Karpas-422 (cell line): ENCODE measurements around the gene CLSTN1. TPM values are rescaled to one million over a fixed set of nuclear protein-coding genes. Genes with fewer than 3 reads are reported as not detected.

Source experiments
- DNase-seq: peaks from one replicate; pipeline ENCODE4 v3.0.0-alpha.2; 2015
- H2AFZ ChIP-seq: fragments of 200-600 bp; sonication (generic); 2 replicates; pipeline ENCODE4 v1.6.1; 2014; ENCODE audit warnings: antibody characterized with exemption, low read length, mixed read lengths
- H3K27ac ChIP-seq: fragments of 200-600 bp; sonication (generic); 2 replicates; pipeline ENCODE4 v1.5.1; 2014; ENCODE audit warnings: mild to moderate bottlenecking, low read length, moderate library complexity
- H3K27me3 ChIP-seq: fragments of 200-600 bp; sonication (generic); 2 replicates; pipeline ENCODE4 v1.6.1; 2014; ENCODE audit warnings: low read length, mixed read lengths
- H3K36me3 ChIP-seq: fragments of 200-600 bp; sonication (generic); 2 replicates; pipeline ENCODE4 v1.6.1; 2014; ENCODE audit warnings: low read length, mixed read lengths; ENCODE audit not compliant: insufficient read depth
- H3K4me1 ChIP-seq: fragments of 200-600 bp; sonication (generic); 2 replicates; pipeline ENCODE4 v1.6.1; 2014; ENCODE audit warnings: mild to moderate bottlenecking, low read length, mixed read lengths
- H3K4me2 ChIP-seq: fragments of 200-600 bp; sonication (generic); 2 replicates; pipeline ENCODE4 v1.6.1; 2014; ENCODE audit warnings: low read length, low read depth, mild to moderate bottlenecking; ENCODE audit not compliant: poor library complexity, severe bottlenecking
- H3K4me3 ChIP-seq: fragments of 200-600 bp; sonication (generic); 2 replicates; pipeline ENCODE4 v1.5.1; 2014; ENCODE audit warnings: mild to moderate bottlenecking, antibody characterized with exemption, low read length, mixed read lengths
- H3K79me2 ChIP-seq: fragments of 200-600 bp; sonication (generic); 2 replicates; pipeline ENCODE4 v1.6.1; 2014; ENCODE audit warnings: mild to moderate bottlenecking, low read length, mixed read lengths
- H3K9ac ChIP-seq: fragments of 200-600 bp; sonication (generic); 2 replicates; pipeline ENCODE4 v1.6.0; 2014; ENCODE audit warnings: low read length
- H3K9me2 ChIP-seq: fragments of 200-600 bp; sonication (generic), shearing (Covaris generic); replicated peaks from 2 replicates; pipeline ENCODE4 v1.6.0; 2014; ENCODE audit warnings: mild to moderate bottlenecking, low read length, moderate library complexity; ENCODE audit not compliant: insufficient read depth
- H3K9me3 ChIP-seq: fragments of 300-700, 200-600 bp; sonication (generic); 2 replicates; pipeline ENCODE4 v1.6.1; 2014; ENCODE audit warnings: low read length, mixed read lengths
- H4K20me1 ChIP-seq: fragments of 200-600 bp; sonication (generic); 2 replicates; pipeline ENCODE4 v1.6.1; 2014; ENCODE audit warnings: mild to moderate bottlenecking, antibody characterized with exemption, low read length, low read depth; ENCODE audit not compliant: insufficient read depth
- total RNA-seq: library from RNA; depleted of rRNA; stranded (reverse); fragments of >200 nt; shearing (Covaris generic); gene quantifications from 2 replicates; pipeline ENCODE4 v1.2.3, GENCODE V29; 2014; ENCODE audit warnings: low replicate concordance

The CLSTN1 gene
- total RNA-seq, 1 experiment from 2014 or later = 52.0 TPM

- Histone ChIP-seq H3K9ac (no peak overlapping the region), H3K4me3 (no peak overlapping the region), H3K4me1 (peaks cover 28% of the 10 kb centered on the region), H4K20me1 (no peaks in the 10 kb centered on the region), H3K27ac (no peak overlapping the region), H3K9me2 (no peaks in the 10 kb centered on the region), H3K79me2 (no peaks in the 10 kb centered on the region), H3K27me3 (no peaks in the 10 kb centered on the region), H3K9me3 (peaks cover 8% of the 10 kb centered on the region), H2AFZ (no peak overlapping the region), H3K36me3 (0 out of 2 replicates have a peak, but pooled peaks cover 5% of the 10 kb centered on the region), H3K4me2 (no peak overlapping the region)
- DNase-seq = no peak
Observed at GRCh38 chr1:9855186-9855585, 31.4 kb upstream of the CLSTN1 start.

GRCh38 chr1:9853249-9853595, 29.5 kb upstream of the CLSTN1 start:
- no peaks in the 10 kb centered on the region for H3K27me3 ChIP-seq
- no peak for DNase-seq
- H3K4me3 ChIP-seq = no peak overlapping the region
- H3K36me3 ChIP-seq = 0 out of 2 replicates have a peak, but pooled peaks cover 5% of the 10 kb centered on the region
- H3K79me2 ChIP-seq = no peaks in the 10 kb centered on the region
- H3K9me3 ChIP-seq = peaks cover 8% of the 10 kb centered on the region
- no peak overlapping the region for H2AFZ ChIP-seq
- H3K4me2 ChIP-seq = no peak overlapping the region
- no peak overlapping the region for H3K9ac ChIP-seq
- H3K9me2 ChIP-seq = no peaks in the 10 kb centered on the region
- peaks cover 37% of the 10 kb centered on the region for H3K4me1 ChIP-seq
- H4K20me1 ChIP-seq = no peaks in the 10 kb centered on the region
- no peak overlapping the region for H3K27ac ChIP-seq

- DNase-seq = no peak
- peaks cover 43% of the 10 kb centered on the region for H3K4me1 ChIP-seq
- no peak overlapping the region for H2AFZ ChIP-seq
- H3K9me3 ChIP-seq = peaks cover 8% of the 10 kb centered on the region
- no peaks in the 10 kb centered on the region for H4K20me1 ChIP-seq
- no peaks in the 10 kb centered on the region for H3K27me3 ChIP-seq
- H3K4me2 ChIP-seq = no peak overlapping the region
- no peaks in the 10 kb centered on the region for H3K9me2 ChIP-seq
- no peak overlapping the region for H3K9ac ChIP-seq
- H3K79me2 ChIP-seq = no peaks in the 10 kb centered on the region
- no peak overlapping the region for H3K4me3 ChIP-seq
- no peak overlapping the region for H3K27ac ChIP-seq
- H3K36me3 ChIP-seq = 0 out of 2 replicates have a peak, but pooled peaks cover 5% of the 10 kb centered on the region
Observed at GRCh38 chr1:9852410-9853248, 28.9 kb upstream of the CLSTN1 start.

- Histone ChIP-seq H3K79me2 (no peaks in the 10 kb centered on the region), H3K27ac (peak overlapping the region; percentile 21; the same call in 1 of the 2 replicates), H3K9ac (no peak overlapping the region), H3K36me3 (0 out of 2 replicates have a peak, but pooled peaks cover 5% of the 10 kb centered on the region), H3K4me2 (peak overlapping the region; percentile 31), H3K4me3 (no peak overlapping the region), H3K9me3 (peaks cover 8% of the 10 kb centered on the region), H2AFZ (no peak overlapping the region), H3K4me1 (peaks cover 47% of the 10 kb centered on the region), H4K20me1 (no peaks in the 10 kb centered on the region), H3K9me2 (no peaks in the 10 kb centered on the region), H3K27me3 (no peaks in the 10 kb centered on the region)
- DNase-seq = no peak
Observed at GRCh38 chr1:9852004-9852403, 28.2 kb upstream of the CLSTN1 start.

- no peak for DNase-seq
- peak overlapping the region; percentile 76 for H3K4me2 ChIP-seq
- H3K79me2 ChIP-seq = no peaks in the 10 kb centered on the region
- H3K4me1 ChIP-seq = peaks cover 47% of the 10 kb centered on the region
- H3K9ac ChIP-seq = peak overlapping the region; percentile 66
- no peaks in the 10 kb centered on the region for H3K27me3 ChIP-seq
- H2AFZ ChIP-seq = peak overlapping the region; percentile 45; the same call in 1 of the 2 replicates
- peak overlapping the region; percentile 94 for H3K27ac ChIP-seq
- peak overlapping the region; percentile 57 for H3K4me3 ChIP-seq
- peaks cover 8% of the 10 kb centered on the region for H3K9me3 ChIP-seq
- H3K9me2 ChIP-seq = no peaks in the 10 kb centered on the region
- 0 out of 2 replicates have a peak, but pooled peaks cover 5% of the 10 kb centered on the region for H3K36me3 ChIP-seq
- no peaks in the 10 kb centered on the region for H4K20me1 ChIP-seq
Observed at GRCh38 chr1:9850442-9851162, 26.8 kb upstream of the CLSTN1 start.

- H3K9me2 ChIP-seq = no peaks in the 10 kb centered on the region
- H3K36me3 ChIP-seq = 0 out of 2 replicates have a peak, but pooled peaks cover 5% of the 10 kb centered on the region
- peak overlapping the region; percentile 76 for H3K4me2 ChIP-seq
- peak overlapping the region; percentile 73; the same call in 1 of the 2 replicates for H2AFZ ChIP-seq
- no peaks in the 10 kb centered on the region for H4K20me1 ChIP-seq
- H3K4me1 ChIP-seq = peaks cover 47% of the 10 kb centered on the region
- H3K27ac ChIP-seq = peak overlapping the region; percentile 94
- no peaks in the 10 kb centered on the region for H3K27me3 ChIP-seq
- H3K4me3 ChIP-seq = peak overlapping the region; percentile 39; the same call in 1 of the 2 replicates
- H3K9ac ChIP-seq = peak overlapping the region; percentile 66
- peak; percentile 95 for DNase-seq
- H3K79me2 ChIP-seq = no peaks in the 10 kb centered on the region
- peaks cover 8% of the 10 kb centered on the region for H3K9me3 ChIP-seq
Observed at GRCh38 chr1:9849691-9850441, 26.1 kb upstream of the CLSTN1 start.

- H2AFZ ChIP-seq = no peak overlapping the region
- H3K36me3 ChIP-seq = 0 out of 2 replicates have a peak, but pooled peaks cover under 1% of the 10 kb centered on the region
- H3K27me3 ChIP-seq = no peaks in the 10 kb centered on the region
- H3K4me1 ChIP-seq = peaks cover 47% of the 10 kb centered on the region
- no peak overlapping the region for H3K4me2 ChIP-seq
- H4K20me1 ChIP-seq = no peaks in the 10 kb centered on the region
- H3K9ac ChIP-seq = no peak overlapping the region
- no peaks in the 10 kb centered on the region for H3K79me2 ChIP-seq
- H3K27ac ChIP-seq = no peak overlapping the region; the same call in 1 of the 2 replicates
- no peaks in the 10 kb centered on the region for H3K9me2 ChIP-seq
- H3K9me3 ChIP-seq = peaks cover under 1% of the 10 kb centered on the region; the same call in 1 of the 2 replicates
- H3K4me3 ChIP-seq = no peak overlapping the region
- DNase-seq = no peak
Observed at GRCh38 chr1:9848022-9848421, 24.3 kb upstream of the CLSTN1 start.
